OCI-LY3 (cell line): ENCODE data around the gene ARID2.

ENCODE experiments used
- H2AFZ ChIP-seq: fragments of 200-600, 300-600 bp; shearing (Covaris generic); 2 replicates; pipeline ENCODE4 v1.6.0; 2014; ENCODE audit warnings: antibody characterized with exemption, low read depth, low read length
- H3K27ac ChIP-seq: fragments of 200-600, 300-600 bp; sonication (generic); 2 replicates; pipeline ENCODE4 v1.5.1; 2014; ENCODE audit warnings: mild to moderate bottlenecking, low read length, moderate library complexity, mixed read lengths
- H3K27me3 ChIP-seq: fragments of 200-600, 300-600 bp; sonication (generic); 2 replicates; pipeline ENCODE4 v1.6.1; 2014; ENCODE audit warnings: low read depth, low read length, mixed read lengths
- H3K36me3 ChIP-seq: fragments of 200-600, 300-600 bp; sonication (generic); replicated peaks from 2 replicates; pipeline ENCODE3; 2014; ENCODE audit warnings: low read depth, low read length, mixed read lengths
- H3K4me1 ChIP-seq: fragments of 300-600, 200-600 bp; sonication (generic); 2 replicates; pipeline ENCODE4 v1.6.1; 2014; ENCODE audit warnings: low read length, mixed read lengths
- H3K4me2 ChIP-seq: fragments of 200-600, 300-600 bp; sonication (generic); 2 replicates; pipeline ENCODE4 v1.6.1; 2014; ENCODE audit warnings: low read length, mixed read lengths
- H3K4me3 ChIP-seq: fragments of 300-600, 200-600 bp; sonication (generic); 2 replicates; pipeline ENCODE4 v1.5.1; 2014; ENCODE audit warnings: antibody characterized with exemption, mild to moderate bottlenecking, low read length, moderate library complexity
- H3K79me2 ChIP-seq: fragments of 300-600, 200-600 bp; shearing (Covaris generic); 2 replicates; pipeline ENCODE4 v1.6.1; 2014; ENCODE audit warnings: mild to moderate bottlenecking, low read length, mixed read lengths
- H3K9ac ChIP-seq: fragments of 300-600, 200-600 bp; shearing (Covaris generic); 2 replicates; pipeline ENCODE4 v1.6.0; 2014; ENCODE audit warnings: mild to moderate bottlenecking, low read length, moderate library complexity
- H3K9me3 ChIP-seq: fragments of 200-600, 300-600 bp; shearing (Covaris generic); 2 replicates; pipeline ENCODE4 v1.6.1; 2014; ENCODE audit warnings: low read length, mixed read lengths; ENCODE audit not compliant: insufficient read depth
- H4K20me1 ChIP-seq: fragments of 200-600, 300-600 bp; sonication (generic); 2 replicates; pipeline ENCODE4 v1.6.1; 2016; ENCODE audit warnings: low read length, mixed read lengths; ENCODE audit not compliant: insufficient read depth
- CTCF ChIP-seq: fragments of 200-600, 300-600 bp; sonication (generic); IDR thresholded peaks from 2 replicates; pipeline ENCODE4 v1.5.1; 2014; ENCODE audit warnings: antibody characterized with exemption, low read length, low read depth
- EZH2phosphoT487 ChIP-seq: fragments of 200-600 bp; shearing (Covaris generic); IDR thresholded peaks from 2 replicates; pipeline ENCODE4 v1.6.1; 2018; ENCODE audit warnings: antibody characterized with exemption, mixed run types, low read depth

Gene ARID2

GRCh38 chr12:45834809-45835208 lies 105.3 kb downstream of the ARID2 start:
- no peak overlapping the region for H3K27ac ChIP-seq
- no peak overlapping the region for H2AFZ ChIP-seq
- H3K4me3 ChIP-seq: no peak overlapping the region
- H4K20me1 ChIP-seq: no peaks in the 10 kb centered on the region
- no peaks in the 10 kb centered on the region for H3K4me1 ChIP-seq
- TF ChIP-seq CTCF: no peak
- TF ChIP-seq EZH2phosphoT487: no peak
- peaks cover 37% of the 10 kb centered on the region for H3K36me3 ChIP-seq
- H3K9me3 ChIP-seq: no peaks in the 10 kb centered on the region
- H3K9ac ChIP-seq: no peak overlapping the region
- H3K27me3 ChIP-seq: no peaks in the 10 kb centered on the region
- no peaks in the 10 kb centered on the region for H3K79me2 ChIP-seq
- H3K4me2 ChIP-seq: no peak overlapping the region

GRCh38 chr12:45839917-45840316 lies 110.4 kb downstream of the ARID2 start:
- no peaks in the 10 kb centered on the region for H3K27me3 ChIP-seq
- no peaks in the 10 kb centered on the region for H3K4me1 ChIP-seq
- H3K4me3 ChIP-seq: no peak overlapping the region
- no peak overlapping the region for H3K27ac ChIP-seq
- H3K4me2 ChIP-seq: no peak overlapping the region
- H4K20me1 ChIP-seq: no peaks in the 10 kb centered on the region
- H3K9me3 ChIP-seq: no peaks in the 10 kb centered on the region
- H2AFZ ChIP-seq: no peak overlapping the region
- H3K9ac ChIP-seq: no peak overlapping the region
- H3K36me3 ChIP-seq: peaks cover 26% of the 10 kb centered on the region
- H3K79me2 ChIP-seq: no peaks in the 10 kb centered on the region
- TF ChIP-seq CTCF (no peak), EZH2phosphoT487 (no peak)

- H3K4me3 ChIP-seq: no peak overlapping the region
- H4K20me1 ChIP-seq: no peaks in the 10 kb centered on the region
- no peak overlapping the region for H3K4me2 ChIP-seq
- no peak for TF ChIP-seq EZH2phosphoT487
- TF ChIP-seq CTCF: no peak
- H3K27ac ChIP-seq: no peak overlapping the region
- no peaks in the 10 kb centered on the region for H3K79me2 ChIP-seq
- H3K36me3 ChIP-seq: peaks cover 44% of the 10 kb centered on the region
- no peaks in the 10 kb centered on the region for H3K27me3 ChIP-seq
- H3K9me3 ChIP-seq: no peaks in the 10 kb centered on the region
- no peaks in the 10 kb centered on the region for H3K4me1 ChIP-seq
- H3K9ac ChIP-seq: no peak overlapping the region
- H2AFZ ChIP-seq: no peak overlapping the region
Measured at GRCh38 chr12:45849289-45849688, 119.8 kb downstream of the ARID2 start.

- Histone ChIP-seq H2AFZ (no peak overlapping the region), H3K4me2 (no peak overlapping the region), H3K27ac (no peak overlapping the region), H3K4me1 (no peaks in the 10 kb centered on the region), H3K9me3 (no peaks in the 10 kb centered on the region), H3K79me2 (no peaks in the 10 kb centered on the region), H3K9ac (no peak overlapping the region), H3K36me3 (peaks cover 44% of the 10 kb centered on the region), H3K4me3 (no peak overlapping the region), H3K27me3 (no peaks in the 10 kb centered on the region), H4K20me1 (no peaks in the 10 kb centered on the region)
- TF ChIP-seq EZH2phosphoT487 (no peak), CTCF (no peak)
Measured at GRCh38 chr12:45850302-45850701, 120.8 kb downstream of the ARID2 start.
